Peyer's patch (tissue), 4 donors: ENCODE results near the gene NODAL.

Experiments used
- CTCF ChIP-seq, 6 experiments: fragments of 450-650 bp in 4 of 6; fragments of 200-600 bp in 2 of 6; sonication (generic) in 1 of 6; IDR thresholded peaks; one replicate each; pipeline ENCODE4 v1.5.1; 2017 to 2019; ENCODE audit warnings: antibody characterized with exemption in 6 of 6, mild to moderate bottlenecking in 3 of 6, moderate library complexity in 1 of 6
- POLR2A ChIP-seq, 2 donors: fragments of 450-650 bp; IDR thresholded peaks; one replicate each; pipeline ENCODE4 v1.5.1; 2017; ENCODE audit warnings: antibody characterized with exemption in 2 of 2, mild to moderate bottlenecking in 2 of 2, moderate library complexity in 2 of 2

GRCh38 chr10:70481105-70481504 is 39.6 kb upstream of the NODAL start:
- TF ChIP-seq POLR2A (IDR thresholded peaks at IDR 0.05) (no peak), CTCF (IDR thresholded peaks at IDR 0.05) (no peak)
